HEK293 (cell line): Measurements from ENCODE around the gene ZNF22.

Experiments
- CTCF ChIA-PET: fragments of 350-600 bp; formaldehyde crosslinking; extraction: SDS; loops from one replicate; lab custom pipeline; 2021; ENCODE audit warnings: antibody characterized with exemption; lab: Yijun Ruan, JAX
- POLR2A ChIA-PET: fragments of 300-600 bp; formaldehyde crosslinking; extraction: SDS; loops from one replicate; lab custom pipeline; 2020; ENCODE audit warnings: antibody characterized with exemption, inconsistent platforms; lab: Yijun Ruan, JAX
- H3K27ac ChIP-seq: fragments of 200-500 bp; sonication (Bioruptor generic); 2 replicates; pipeline ENCODE4 v1.5.1; 2014; ENCODE audit warnings: low read depth, low read length, control low read depth, inconsistent platforms; ENCODE audit errors: extremely low read depth
- H3K36me3 ChIP-seq, 2 experiments: fragments of 200-500 bp in 1 of 2; sonication (Bioruptor generic) in 1 of 2; 1 replicate in 1 of 2; 2 replicates in 1 of 2; pipeline ENCODE4 v1.5.1; 2014 to 2017; ENCODE audit warnings: inconsistent platforms in 2 of 2, low read length in 2 of 2; ENCODE audit not compliant: control insufficient read depth in 2 of 2, insufficient read depth in 1 of 2
- H3K4me1 ChIP-seq: fragments of 200-500 bp; sonication (Bioruptor generic); 2 replicates; pipeline ENCODE4 v1.5.1; 2014; ENCODE audit warnings: mild to moderate bottlenecking, low read length, inconsistent platforms; ENCODE audit not compliant: control insufficient read depth, insufficient read depth
- H3K4me3 ChIP-seq: 2 replicates; pipeline ENCODE4 v1.5.1; 2011; ENCODE audit warnings: low read depth, mild to moderate bottlenecking, control low read depth, low read length, moderate library complexity
- H3K9me3 ChIP-seq: fragments of 200-500 bp; sonication (Bioruptor generic); 2 replicates; pipeline ENCODE4 v1.5.1; 2014; ENCODE audit warnings: low read depth, low read length, inconsistent platforms; ENCODE audit not compliant: control insufficient read depth, insufficient read depth
- BCL11B ChIP-seq: fragments of 450-650 bp; formaldehyde crosslinking; IDR thresholded peaks from 2 replicates; pipeline ENCODE4 v1.5.1; 2016; ENCODE audit warnings: low read depth, missing biosample characterization, missing genetic modification characterization
- GLI2 ChIP-seq: fragments of 450-650 bp; formaldehyde crosslinking; IDR thresholded peaks from 2 replicates; pipeline ENCODE4; 2017; ENCODE audit warnings: missing biosample characterization, missing genetic modification characterization, low read depth, borderline replicate concordance
- GLIS2 ChIP-seq: fragments of 450-650 bp; formaldehyde crosslinking; IDR thresholded peaks from 2 replicates; pipeline ENCODE4 v1.5.1; 2016; ENCODE audit warnings: missing biosample characterization, missing genetic modification characterization
- SETDB1 ChIP-seq: IDR thresholded peaks from one replicate; pipeline ENCODE4 v1.6.1; 2017; ENCODE audit warnings: mild to moderate bottlenecking, low read length, moderate library complexity, mixed read lengths; ENCODE audit not compliant: insufficient read length
- SP3 ChIP-seq: fragments of 450-650 bp; formaldehyde crosslinking; IDR thresholded peaks from 2 replicates; pipeline ENCODE4 v1.5.1; 2016; ENCODE audit warnings: missing biosample characterization, missing genetic modification characterization
- ZBTB21 ChIP-seq: fragments of 450-650 bp; formaldehyde crosslinking; IDR thresholded peaks from 2 replicates; pipeline ENCODE4 v1.5.1; 2017; ENCODE audit warnings: missing biosample characterization, missing genetic modification characterization
- ZEB2 ChIP-seq: fragments of 450-650 bp; formaldehyde crosslinking; IDR thresholded peaks from 2 replicates; pipeline ENCODE4 v1.5.1; 2016; ENCODE audit warnings: missing biosample characterization, missing genetic modification characterization
- ZIC2 ChIP-seq: fragments of 450-650 bp; formaldehyde crosslinking; IDR thresholded peaks from 2 replicates; pipeline ENCODE4 v1.5.1; 2016; ENCODE audit warnings: missing biosample characterization, missing genetic modification characterization
- ZNF2 ChIP-seq: fragments of 450-650 bp; formaldehyde crosslinking; IDR thresholded peaks from 2 replicates; pipeline ENCODE4 v1.5.1; 2016; ENCODE audit warnings: missing biosample characterization, missing genetic modification characterization
- ZNF211 ChIP-seq: fragments of 450-650 bp; formaldehyde crosslinking; IDR thresholded peaks from 2 replicates; pipeline ENCODE4 v1.5.1; 2016; ENCODE audit warnings: low read depth, missing biosample characterization, missing genetic modification characterization
- ZNF341 ChIP-seq: fragments of 450-650 bp; formaldehyde crosslinking; IDR thresholded peaks from 2 replicates; pipeline ENCODE4; 2016; ENCODE audit warnings: low read depth, missing biosample characterization, missing genetic modification characterization
- ZNF354C ChIP-seq: fragments of 450-650 bp; formaldehyde crosslinking; IDR thresholded peaks from 2 replicates; pipeline ENCODE4 v1.5.1; 2016; ENCODE audit warnings: missing biosample characterization, missing genetic modification characterization, low read depth, borderline replicate concordance
- ZNF426 ChIP-seq: fragments of 450-650 bp; formaldehyde crosslinking; IDR thresholded peaks from 2 replicates; pipeline ENCODE4 v1.5.1; 2017; ENCODE audit warnings: missing biosample characterization, missing genetic modification characterization, mild to moderate bottlenecking, inconsistent platforms, moderate library complexity
- ZNF571 ChIP-seq: fragments of 450-650 bp; formaldehyde crosslinking; IDR thresholded peaks from 2 replicates; pipeline ENCODE4 v1.5.0; 2017; ENCODE audit warnings: missing biosample characterization, missing genetic modification characterization
- TF ChIP-seq, protein P1 (sequence below): fragments of 450-650 bp; formaldehyde crosslinking; IDR thresholded peaks from 2 replicates; pipeline ENCODE4 v1.5.1; 2016; ENCODE audit warnings: missing biosample characterization, missing genetic modification characterization
- TF ChIP-seq, protein P2 (sequence below): fragments of 450-650 bp; formaldehyde crosslinking; IDR thresholded peaks from 2 replicates; pipeline ENCODE4 v1.5.1; 2016; ENCODE audit warnings: missing biosample characterization, missing genetic modification characterization

Gene ZNF22

DNA sequence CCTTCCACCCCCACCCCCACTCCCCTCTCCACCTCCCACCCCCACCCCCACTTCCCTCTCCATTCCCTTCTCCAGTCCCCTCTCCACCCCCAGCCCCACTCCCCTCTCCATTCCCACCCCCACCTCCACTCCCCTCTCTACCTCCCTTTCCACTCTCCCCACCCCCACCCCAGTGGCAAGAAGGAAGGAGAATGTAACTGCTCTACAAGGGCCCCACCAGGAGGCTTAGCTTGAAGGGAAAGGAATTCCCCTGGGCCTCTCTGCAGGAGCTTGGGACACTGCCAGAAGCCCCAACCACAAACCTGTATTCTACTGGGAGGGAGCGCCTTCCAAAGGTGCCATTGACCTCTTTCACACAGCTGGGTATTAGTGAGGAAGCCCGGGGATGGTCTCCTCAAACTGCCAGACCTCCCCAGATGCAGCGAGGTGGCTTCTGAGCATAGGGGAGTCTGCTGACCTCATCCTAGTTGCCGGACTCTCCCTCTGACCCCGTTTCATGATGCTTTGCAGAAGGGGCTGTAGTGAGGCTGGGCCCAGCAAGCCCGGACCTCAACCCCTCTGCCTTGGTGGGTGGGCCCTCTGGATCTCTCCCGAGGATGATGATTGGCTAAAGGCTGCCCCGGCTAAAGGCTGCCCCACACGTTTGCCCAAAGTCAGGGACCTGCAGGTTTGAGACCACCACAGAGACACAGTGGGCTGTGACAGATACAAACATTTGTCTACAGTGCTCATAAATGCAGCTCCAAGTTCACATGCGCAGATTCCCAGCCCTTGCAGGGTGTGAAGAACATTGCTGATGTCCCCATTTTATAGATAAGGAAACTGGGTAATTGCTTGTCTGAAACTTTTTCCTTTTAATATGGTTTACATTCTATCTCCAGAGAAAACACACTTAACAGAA is 25.0 kb upstream of the ZNF22 start (continued):
- TF ChIP-seq ZNF426 (no peak), SETDB1 (no peak), GLIS2 (tag by site-specific recombination) (peak; percentile 52; the same call in 1 of the 2 replicates), ZNF211 (no peak), ZNF354C (no peak)

DNA sequence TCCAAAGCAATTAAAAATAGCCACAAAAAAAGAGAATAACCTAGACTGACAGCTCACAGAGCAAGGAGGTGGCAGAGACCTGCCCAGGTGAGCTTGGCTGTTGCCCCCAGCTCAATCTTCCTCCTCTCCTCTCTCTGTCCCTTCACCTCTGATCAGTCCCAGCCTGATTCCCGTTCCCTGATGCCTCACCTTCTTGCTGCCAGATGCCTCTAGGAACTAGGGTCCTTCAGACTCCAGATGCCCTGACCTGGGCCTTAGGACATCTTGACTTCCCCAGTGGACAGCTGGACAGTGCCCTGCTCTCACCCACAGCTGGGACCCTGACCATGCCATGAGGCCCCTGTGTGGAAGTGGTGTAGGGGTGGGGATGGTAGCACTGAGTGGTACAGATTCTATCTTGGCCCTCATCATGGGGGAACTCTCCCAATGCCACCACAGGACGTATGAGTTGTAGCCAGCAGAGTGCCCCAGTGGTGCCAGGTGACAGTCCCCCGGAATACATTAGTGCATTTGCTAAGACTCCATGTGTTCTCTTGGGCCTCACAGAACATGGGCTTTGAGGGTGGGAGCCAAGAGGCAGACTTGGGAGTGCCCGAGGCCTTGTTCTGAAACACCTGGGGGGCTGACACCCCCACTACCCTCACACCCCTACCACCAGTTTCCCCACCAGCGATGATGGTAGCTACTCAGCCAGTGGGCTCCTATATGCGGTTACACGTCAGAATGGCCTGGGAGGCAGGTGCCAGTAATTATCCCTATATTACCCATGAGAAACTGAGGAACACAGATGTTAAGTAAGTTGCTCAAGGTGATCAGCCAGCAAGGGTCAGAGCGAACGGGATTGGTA is 24.1 kb upstream of the ZNF22 start:
- H3K9me3 ChIP-seq: no peaks in the 10 kb centered on the region
- CTCF ChIA-PET: interaction anchor here (0.8 to 2.4 kb wide), 5 partner anchors 11 to 45 kb away, joined by 3 to 15 read pairs (median 7); no protein-coding TSS in a partner anchor
- POLR2A ChIA-PET: interaction anchor here (0.7 to 2.3 kb wide), 3 partner anchors 10 to 33 kb away, joined by 3 to 12 read pairs (median 6); no protein-coding TSS in a partner anchor
- peaks cover 0 to 10% of the 10 kb centered on the region in 2 experiments; a peak in 1 of 3 replicates for H3K36me3 ChIP-seq
- peaks cover 26% of the 10 kb centered on the region for H3K4me1 ChIP-seq
- H3K4me3 ChIP-seq: no peak overlapping the region
- TF ChIP-seq BCL11B (tag by site-specific recombination) (0 out of 2 replicates have a peak, but pooled peaks have one; percentile 30), ZEB2 (tag by site-specific recombination) (no peak)
- H3K27ac ChIP-seq: no peak overlapping the region

DNA sequence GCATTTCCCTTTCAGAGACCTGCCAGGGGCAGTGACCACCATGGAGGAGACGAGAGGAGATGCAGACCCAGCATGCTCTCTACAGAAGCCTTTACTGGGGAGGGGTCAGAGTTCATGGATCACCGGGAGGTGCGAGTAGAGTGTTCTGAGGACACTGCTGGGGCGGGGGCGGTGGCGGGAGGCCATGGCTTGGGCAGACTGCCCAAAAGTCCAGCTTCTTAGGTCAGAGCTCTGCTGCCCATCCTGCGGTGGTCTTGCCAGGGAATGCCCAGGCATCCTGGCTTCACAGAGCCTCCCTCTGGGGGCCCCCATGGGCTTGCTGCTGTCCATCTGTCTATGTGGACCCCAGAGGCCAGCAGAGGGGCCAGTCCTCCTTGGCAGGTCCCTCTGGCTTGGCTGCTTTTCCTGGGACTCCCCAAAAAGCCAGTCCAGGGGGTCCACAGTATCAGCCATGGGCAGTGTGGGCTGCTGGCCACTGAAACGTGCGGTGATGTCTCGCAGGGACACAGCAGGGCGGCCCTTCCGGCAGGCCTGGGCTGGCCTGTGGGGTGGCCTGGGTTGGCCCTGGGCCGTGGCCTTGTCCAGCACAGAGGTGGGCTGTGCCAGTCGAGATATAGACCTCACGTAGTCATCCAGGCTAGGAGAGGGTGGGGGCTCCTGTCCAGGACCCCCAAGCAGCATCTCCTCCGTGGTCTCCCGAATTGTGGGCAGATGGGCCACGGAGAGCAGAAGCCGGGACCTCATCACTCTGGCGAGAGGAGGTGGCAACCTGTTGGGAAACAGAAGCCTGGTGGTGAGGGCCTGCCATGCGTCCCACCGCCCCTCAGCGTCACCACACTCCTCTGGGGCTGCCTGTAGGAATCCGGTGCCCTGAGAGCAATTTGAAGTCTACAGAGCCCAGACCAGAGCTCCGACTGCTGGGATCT is 23.2 kb upstream of the ZNF22 start:
- H3K9me3 ChIP-seq: no peaks in the 10 kb centered on the region
- peaks cover 26% of the 10 kb centered on the region for H3K4me1 ChIP-seq
- POLR2A ChIA-PET: interaction anchor here (0.6 to 2.3 kb wide), 5 partner anchors 9 to 1077 kb away, joined by 3 to 12 read pairs (median 4); no protein-coding TSS in a partner anchor
- H3K4me3 ChIP-seq: peak overlapping the region; percentile 3
- TF ChIP-seq ZNF571 (tag by site-specific recombination): no peak
- no peak for TF ChIP-seq ZBTB21 (tag by site-specific recombination)
- TF ChIP-seq, protein P1, sequence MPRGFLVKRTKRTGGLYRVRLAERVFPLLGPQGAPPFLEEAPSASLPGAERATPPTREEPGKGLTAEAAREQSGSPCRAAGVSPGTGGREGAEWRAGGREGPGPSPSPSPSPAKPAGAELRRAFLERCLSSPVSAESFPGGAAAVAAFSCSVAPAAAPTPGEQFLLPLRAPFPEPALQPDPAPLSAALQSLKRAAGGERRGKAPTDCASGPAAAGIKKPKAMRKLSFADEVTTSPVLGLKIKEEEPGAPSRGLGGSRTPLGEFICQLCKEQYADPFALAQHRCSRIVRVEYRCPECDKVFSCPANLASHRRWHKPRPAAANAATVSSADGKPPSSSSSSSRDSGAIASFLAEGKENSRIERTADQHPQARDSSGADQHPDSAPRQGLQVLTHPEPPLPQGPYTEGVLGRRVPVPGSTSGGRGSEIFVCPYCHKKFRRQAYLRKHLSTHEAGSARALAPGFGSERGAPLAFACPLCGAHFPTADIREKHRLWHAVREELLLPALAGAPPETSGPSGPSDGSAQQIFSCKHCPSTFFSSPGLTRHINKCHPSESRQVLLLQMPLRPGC (tag by site-specific recombination): no peak
- TF ChIP-seq, protein P2, sequence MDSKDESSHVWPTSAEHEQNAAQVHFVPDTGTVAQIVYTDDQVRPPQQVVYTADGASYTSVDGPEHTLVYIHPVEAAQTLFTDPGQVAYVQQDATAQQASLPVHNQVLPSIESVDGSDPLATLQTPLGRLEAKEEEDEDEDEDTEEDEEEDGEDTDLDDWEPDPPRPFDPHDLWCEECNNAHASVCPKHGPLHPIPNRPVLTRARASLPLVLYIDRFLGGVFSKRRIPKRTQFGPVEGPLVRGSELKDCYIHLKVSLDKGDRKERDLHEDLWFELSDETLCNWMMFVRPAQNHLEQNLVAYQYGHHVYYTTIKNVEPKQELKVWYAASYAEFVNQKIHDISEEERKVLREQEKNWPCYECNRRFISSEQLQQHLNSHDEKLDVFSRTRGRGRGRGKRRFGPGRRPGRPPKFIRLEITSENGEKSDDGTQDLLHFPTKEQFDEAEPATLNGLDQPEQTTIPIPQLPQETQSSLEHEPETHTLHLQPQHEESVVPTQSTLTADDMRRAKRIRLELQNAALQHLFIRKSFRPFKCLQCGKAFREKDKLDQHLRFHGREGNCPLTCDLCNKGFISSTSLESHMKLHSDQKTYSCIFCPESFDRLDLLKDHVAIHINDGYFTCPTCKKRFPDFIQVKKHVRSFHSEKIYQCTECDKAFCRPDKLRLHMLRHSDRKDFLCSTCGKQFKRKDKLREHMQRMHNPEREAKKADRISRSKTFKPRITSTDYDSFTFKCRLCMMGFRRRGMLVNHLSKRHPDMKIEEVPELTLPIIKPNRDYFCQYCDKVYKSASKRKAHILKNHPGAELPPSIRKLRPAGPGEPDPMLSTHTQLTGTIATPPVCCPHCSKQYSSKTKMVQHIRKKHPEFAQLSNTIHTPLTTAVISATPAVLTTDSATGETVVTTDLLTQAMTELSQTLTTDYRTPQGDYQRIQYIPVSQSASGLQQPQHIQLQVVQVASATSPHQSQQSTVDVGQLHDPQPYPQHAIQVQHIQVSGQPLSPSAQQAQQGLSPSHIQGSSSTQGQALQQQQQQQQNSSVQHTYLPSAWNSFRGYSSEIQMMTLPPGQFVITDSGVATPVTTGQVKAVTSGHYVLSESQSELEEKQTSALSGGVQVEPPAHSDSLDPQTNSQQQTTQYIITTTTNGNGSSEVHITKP: no peak
- no peak for TF ChIP-seq SP3 (tag by site-specific recombination)
- no peak; the same call in 1 of the 2 replicates for TF ChIP-seq ZIC2 (tag by site-specific recombination)
- TF ChIP-seq ZNF2 (tag by site-specific recombination): no peak
- TF ChIP-seq ZNF341 (tag by site-specific recombination): peak; percentile 53; the same call in 1 of the 2 replicates
- peak; percentile 59; the same call in 1 of the 2 replicates for TF ChIP-seq GLIS2 (tag by site-specific recombination)
- no peak for TF ChIP-seq GLI2 (tag by site-specific recombination)
- peaks cover 0 to 5% of the 10 kb centered on the region in 2 experiments; a peak in 1 of 3 replicates for H3K36me3 ChIP-seq
- CTCF ChIA-PET: interaction anchor here (1.5 to 2.4 kb wide), 2 partner anchors 11 to 45 kb away, joined by 5 to 10 read pairs; no protein-coding TSS in a partner anchor
- H3K27ac ChIP-seq: peak overlapping the region; percentile 46; the same call in 1 of the 2 replicates
